H1 (cell line): ENCODE data around the gene PGK1. TPM values are rescaled to one million over a fixed set of nuclear protein-coding genes. Genes with fewer than 3 reads are reported as not detected.
A peak's percentile ranks its signal among the peaks of the same experiment; 100 is the strongest.

ENCODE experiments used
- CTCF ChIA-PET: fragments of 300-600 bp; sonication (Branson Sonifier 250); formaldehyde crosslinking; loops from one replicate; lab custom pipeline; 2021; ENCODE audit not compliant: partially characterized antibody; lab: Charles Lee
- POLR2A ChIA-PET: fragments of 300-600 bp; sonication (Branson Sonifier 250); formaldehyde crosslinking; loops from one replicate; lab custom pipeline; 2021; ENCODE audit warnings: inconsistent platforms; ENCODE audit not compliant: partially characterized antibody; lab: Charles Lee
- DNase-seq, 2 experiments: peaks; one replicate each; pipeline versions ENCODE4 v3.0.0 to v3.0.0-alpha.2; 2010 to 2022; ENCODE audit warnings: low spot score in 2 of 2, low read depth in 1 of 2, mixed read lengths in 1 of 2
- FAIRE-seq: peaks from 2 replicates; lab custom pipeline; 2011; peaks lifted over from hg19 to GRCh38; lab: Jason Lieb, UNC
- H2AFZ ChIP-seq: 2 replicates; pipeline ENCODE4 v1.8.1; 2012; ENCODE audit warnings: low read length, inconsistent platforms
- H2AK5ac ChIP-seq: 2 replicates; pipeline ENCODE4 v1.6.1; 2013; ENCODE audit warnings: low read depth, low read length
- H2BK120ac ChIP-seq: replicated peaks from 2 replicates; pipeline ENCODE3; 2013; ENCODE audit warnings: low read depth, low read length, inconsistent platforms
- H2BK12ac ChIP-seq: 2 replicates; pipeline ENCODE4 v1.6.1; 2013; ENCODE audit warnings: low read depth, low read length
- H2BK15ac ChIP-seq: 2 replicates; pipeline ENCODE4 v1.6.1; 2013; ENCODE audit warnings: low read length
- H2BK20ac ChIP-seq: 2 replicates; pipeline ENCODE4 v1.6.1; 2013; ENCODE audit warnings: low read length
- H2BK5ac ChIP-seq: 2 replicates; pipeline ENCODE4 v1.6.1; 2013; ENCODE audit warnings: low read depth, low read length
- H3K14ac ChIP-seq: 2 replicates; pipeline ENCODE4 v1.6.1; 2013; ENCODE audit warnings: inconsistent platforms; ENCODE audit not compliant: insufficient read length
- H3K18ac ChIP-seq: 2 replicates; pipeline ENCODE4 v1.6.1; 2013; ENCODE audit warnings: low read length; ENCODE audit errors: extremely low read depth
- H3K23ac ChIP-seq: 2 replicates; pipeline ENCODE4 v1.6.1; 2013; ENCODE audit warnings: inconsistent platforms; ENCODE audit not compliant: insufficient read length
- H3K23me2 ChIP-seq: 2 replicates; pipeline ENCODE4 v1.6.1; 2013; ENCODE audit warnings: low read depth, low read length
- H3K27ac ChIP-seq: 2 replicates; pipeline ENCODE4 v1.6.1; 2011; ENCODE audit warnings: low read depth, low read length, inconsistent platforms
- H3K27me3 ChIP-seq, 4 experiments: replicated peaks in 1 of 4; 1 replicate in 1 of 4; 2 replicates in 3 of 4; pipeline versions ENCODE4 v1.6.1 to v1.8.1; 2011 to 2013; ENCODE audit warnings: low read length in 3 of 4, mild to moderate bottlenecking in 3 of 4, inconsistent platforms in 2 of 4, mixed read lengths in 2 of 4, moderate library complexity in 1 of 4; ENCODE audit not compliant: control insufficient read depth in 3 of 4, insufficient read depth in 3 of 4; ENCODE audit errors: extremely low read depth in 1 of 4
- H3K36me3 ChIP-seq, 4 experiments: 2 replicates each; pipeline versions ENCODE4 v1.6.1 to v1.8.1; 2011 to 2013; ENCODE audit warnings: mild to moderate bottlenecking in 4 of 4, low read length in 3 of 4, moderate library complexity in 2 of 4, control low read depth in 1 of 4, inconsistent platforms in 1 of 4; ENCODE audit not compliant: insufficient read depth in 4 of 4, control insufficient read depth in 2 of 4
- H3K4ac ChIP-seq: replicated peaks from 2 replicates; pipeline ENCODE3; 2013; ENCODE audit warnings: low read length, low read depth, mixed read lengths, inconsistent platforms; ENCODE audit not compliant: insufficient read length
- H3K4me1 ChIP-seq, 4 experiments: replicated peaks in 1 of 4; 1 replicate in 1 of 4; 2 replicates in 3 of 4; pipeline versions ENCODE4 v1.6.1 to v1.8.1; 2011 to 2013; ENCODE audit warnings: low read length in 3 of 4, inconsistent platforms in 2 of 4, mixed read lengths in 1 of 4; ENCODE audit not compliant: insufficient read depth in 4 of 4, control insufficient read depth in 3 of 4
- H3K4me2 ChIP-seq, 2 experiments: 2 replicates each; pipeline versions ENCODE4 v1.6.1 to v1.8.1; 2011 to 2013; ENCODE audit warnings: low read depth in 2 of 2, low read length in 2 of 2, control low read depth in 1 of 2, inconsistent platforms in 1 of 2, mild to moderate bottlenecking in 1 of 2; ENCODE audit not compliant: insufficient read depth in 1 of 2
- H3K4me3 ChIP-seq, 4 experiments: fragments of 200-600, 300-600 bp in 1 of 4; sonication (generic), shearing (Covaris generic), sonication (Bioruptor Twin) in 1 of 4; 2 replicates each; pipeline versions ENCODE4 v1.5.1 to v1.8.1; 2011 to 2016; ENCODE audit warnings: low read length in 4 of 4, low read depth in 3 of 4, control low read depth in 2 of 4, inconsistent platforms in 2 of 4, mild to moderate bottlenecking in 2 of 4, mixed read lengths in 1 of 4, moderate library complexity in 1 of 4; ENCODE audit not compliant: insufficient read depth in 2 of 4; ENCODE audit errors: extremely low read depth in 1 of 4
- H3K56ac ChIP-seq: replicated peaks from 2 replicates; pipeline ENCODE3; 2013; ENCODE audit warnings: low read depth, mild to moderate bottlenecking, mixed read lengths, low read length, inconsistent platforms; ENCODE audit not compliant: insufficient read length
- H3K79me1 ChIP-seq: 2 replicates; pipeline ENCODE4 v1.6.1; 2013; ENCODE audit warnings: low read depth, low read length, control low read depth
- H3K79me2 ChIP-seq, 2 experiments: 2 replicates each; pipeline versions ENCODE4 v1.6.1 to v1.8.1; 2012 to 2013; ENCODE audit warnings: low read length in 2 of 2, mild to moderate bottlenecking in 2 of 2, inconsistent platforms in 1 of 2; ENCODE audit not compliant: insufficient read depth in 2 of 2, control insufficient read depth in 1 of 2
- H3K9ac ChIP-seq, 4 experiments: replicated peaks in 1 of 4; 1 replicate in 1 of 4; 2 replicates in 3 of 4; pipeline versions ENCODE4 v1.6.1 to v1.8.1; 2011 to 2013; ENCODE audit warnings: low read depth in 3 of 4, low read length in 3 of 4, control low read depth in 2 of 4, mild to moderate bottlenecking in 2 of 4, moderate library complexity in 2 of 4, inconsistent platforms in 1 of 4; ENCODE audit errors: extremely low read depth in 1 of 4
- H3K9me3 ChIP-seq, 2 experiments: 2 replicates each; pipeline versions ENCODE4 v1.6.1 to v1.8.1; 2012 to 2013; ENCODE audit warnings: mild to moderate bottlenecking in 2 of 2, moderate library complexity in 2 of 2, control low read depth in 1 of 2, inconsistent platforms in 1 of 2, low read depth in 1 of 2, low read length in 1 of 2, mixed read lengths in 1 of 2; ENCODE audit not compliant: insufficient read depth in 2 of 2
- H4K20me1 ChIP-seq, 2 experiments: replicated peaks in 1 of 2; 2 replicates each; pipeline versions ENCODE3 to v1.8.1; 2011 to 2013; ENCODE audit warnings: inconsistent platforms in 2 of 2, low read length in 2 of 2, mild to moderate bottlenecking in 1 of 2; ENCODE audit not compliant: insufficient read depth in 2 of 2, control insufficient read depth in 1 of 2
- H4K5ac ChIP-seq: 2 replicates; pipeline ENCODE4 v1.6.1; 2013; ENCODE audit warnings: low read length, low read depth, mixed read lengths, inconsistent platforms; ENCODE audit not compliant: insufficient read length
- H4K8ac ChIP-seq: 2 replicates; pipeline ENCODE4 v1.8.0; 2013; ENCODE audit warnings: mild to moderate bottlenecking, moderate library complexity, low read length, inconsistent platforms; ENCODE audit not compliant: insufficient read depth; ENCODE audit errors: extremely low read depth
- H4K91ac ChIP-seq: replicated peaks from 2 replicates; pipeline ENCODE3; 2013; ENCODE audit warnings: low read length, mixed read lengths, inconsistent platforms; ENCODE audit not compliant: insufficient read length
- CHD1 ChIP-seq: IDR thresholded peaks from 2 replicates; pipeline ENCODE4 v1.6.1; 2012; ENCODE audit warnings: low read depth, low read length, improper control_type of control experiment
- CTCF ChIP-seq, 3 experiments: IDR thresholded peaks; 1 replicate in 2 of 3; 2 replicates in 1 of 3; pipeline versions ENCODE4 v1.5.1 to v1.6.1; 2011; ENCODE audit warnings: low read length in 3 of 3, mild to moderate bottlenecking in 3 of 3, inconsistent platforms in 2 of 3, low read depth in 1 of 3, moderate library complexity in 1 of 3; ENCODE audit not compliant: insufficient read depth in 1 of 3; ENCODE audit errors: control extremely low read depth in 1 of 3
- FOSL1 ChIP-seq: IDR thresholded peaks from 2 replicates; pipeline ENCODE4 v1.6.1; 2011; ENCODE audit warnings: mild to moderate bottlenecking, low read depth, low read length, moderate library complexity; ENCODE audit not compliant: insufficient read depth
- RAD21 ChIP-seq, 2 experiments: IDR thresholded peaks in 1 of 2; conservative IDR thresholded peaks in 1 of 2; 2 replicates each; pipeline ENCODE4 v1.6.1; 2011; ENCODE audit warnings: low read depth in 2 of 2, low read length in 2 of 2, improper control_type of control experiment in 1 of 2, inconsistent platforms in 1 of 2, mild to moderate bottlenecking in 1 of 2, moderate library complexity in 1 of 2
- SIN3A ChIP-seq, 2 experiments: IDR thresholded peaks in 1 of 2; conservative IDR thresholded peaks in 1 of 2; 2 replicates each; pipeline ENCODE4 v1.6.1; 2011 to 2012; ENCODE audit warnings: low read length in 2 of 2, improper control_type of control experiment in 1 of 2, low read depth in 1 of 2, mild to moderate bottlenecking in 1 of 2
- ZNF274 ChIP-seq: IDR thresholded peaks from 2 replicates; pipeline ENCODE4 v1.7.0; 2012; ENCODE audit warnings: low read length, borderline replicate concordance; ENCODE audit errors: extremely low read depth
- WGBS, 2 experiments: shearing (Covaris generic) in 1 of 2; methylation state at CpG; one replicate each; pipeline versions ENCODE4 v1.1.6 to v1.1.7; 2013 to 2015; ENCODE audit warnings: low lambda C conversion rate in 2 of 2, mixed read lengths in 2 of 2, inconsistent platforms in 1 of 2, low coverage in 1 of 2, missing lambda C conversion rate in 1 of 2; ENCODE audit not compliant: insufficient replicate concordance in 2 of 2, insufficient coverage in 1 of 2, insufficient read length in 1 of 2; ENCODE audit errors: extremely low coverage in 1 of 2, missing lambda C conversion rate in 1 of 2; 5-methylcytosine and 5-hydroxymethylcytosine counted together
- polyA plus RNA-seq, 7 experiments: library from polyadenylated mRNA; depleted of rRNA in 3 of 7; stranded (reverse) in 5 of 7; unstranded in 2 of 7; fragments of >200 nt in 5 of 7; fragments of 200-250 nt in 2 of 7; gene quantifications; 1 replicate in 5 of 7; 2 replicates in 1 of 7; 4 replicates in 1 of 7; pipeline versions ENCODE4 v1.2.1 to v1.2.3, GENCODE V29; 2011 to 2013; ENCODE audit warnings: missing spikeins in 2 of 7, mixed read lengths in 2 of 7
- total RNA-seq: library from RNA; stranded (reverse); fragmentation: NEBNext Ultra II Directional; extraction: Animal tissue kit (Norgen Biotek cat#: 25700); gene quantifications from 2 replicates; pipeline ENCODE4 v1.2.1, GENCODE V29; 2021

The PGK1 gene
- total and polyA plus RNA-seq, 2 of the 8 experiments (the other 6 are each of a cell fraction or from before 2014, with no cell fraction given): 328 to 427 TPM

DNA sequence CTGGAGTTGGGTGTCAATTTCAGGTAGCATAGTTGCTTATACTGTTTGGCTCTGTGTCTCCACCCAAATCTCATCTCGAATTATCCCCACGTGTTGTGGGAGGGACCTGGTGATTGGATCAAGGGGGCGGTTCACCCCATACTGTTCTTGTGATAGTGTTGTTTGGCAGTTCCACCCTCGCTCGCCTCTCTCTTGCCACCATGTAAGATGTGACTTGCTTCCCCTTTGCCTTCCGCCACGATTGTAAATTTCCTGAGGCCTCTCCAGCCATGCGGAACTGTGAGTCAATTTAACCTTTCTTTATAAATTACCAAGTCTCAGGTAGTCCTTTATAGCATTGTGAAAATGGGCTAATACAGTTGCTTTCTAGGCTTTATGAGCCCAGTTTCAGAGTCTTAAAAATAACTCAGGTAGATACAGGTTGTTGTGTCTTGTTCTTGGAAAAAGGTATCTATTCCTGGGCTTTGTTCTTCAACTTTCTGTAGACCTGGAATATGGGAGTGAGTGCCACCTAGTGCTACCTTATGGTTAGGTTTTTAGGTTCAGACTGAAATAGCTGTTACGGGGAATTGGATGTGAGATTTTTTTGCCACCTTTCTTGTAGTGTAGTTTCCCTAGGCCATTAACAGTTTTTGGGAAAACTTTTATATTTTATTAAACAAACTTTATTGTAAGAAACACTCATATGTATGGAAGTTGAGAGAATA, 15.6 kb downstream of the PGK1 start:
- no peak overlapping the region for H3K4ac ChIP-seq
- H3K79me2 ChIP-seq: peaks cover 0 to 30% of the 10 kb centered on the region in 2 experiments; a peak in 2 of 4 replicates
- no peaks in the 10 kb centered on the region for H3K23me2 ChIP-seq
- no peak overlapping the region for H2BK120ac ChIP-seq
- no peak overlapping the region for H3K4me3 ChIP-seq
- no peak overlapping the region for H3K23ac ChIP-seq
- ChIA-PET POLR2A (interaction anchor here (2.2 kb wide), 1 partner anchor 11 kb away, joined by 9 read pairs; no protein-coding TSS in a partner anchor), CTCF (interaction anchor here (0.9 kb wide), 1 partner anchor 11 kb away, joined by 3 read pairs; no protein-coding TSS in a partner anchor)
- no peak overlapping the region for H2AFZ ChIP-seq
- H3K4me1 ChIP-seq: no peaks in the 10 kb centered on the region
- no peak for DNase-seq
- TF ChIP-seq ZNF274 (no peak), RAD21 (IDR thresholded peaks at IDR 0.05 in 1 of 2, conservative IDR thresholded peaks at IDR 0.05 in 1 of 2; ENCODE audit: low read depth in 2 of 2, low read length in 2 of 2) (peak; percentile 9 to 27; a peak in 3 of 4 replicates), FOSL1 (no peak), CTCF (IDR thresholded peaks at IDR 0.05; ENCODE audit: control extremely low read depth in 1 of 3, insufficient read depth in 1 of 3, low read depth in 1 of 3, low read length in 3 of 3) (peak in 1 of 3 experiments; percentile 18; a peak in 1 of 4 replicates), CHD1 (no peak), SIN3A (conservative IDR thresholded peaks at IDR 0.05 in 1 of 2, IDR thresholded peaks at IDR 0.05 in 1 of 2; ENCODE audit: low read depth in 1 of 2, low read length in 2 of 2) (no peak)
- H4K20me1 ChIP-seq: peaks cover 4 to 5% of the 10 kb centered on the region in 2 experiments
- no peak overlapping the region for H4K91ac ChIP-seq
- H3K9me3 ChIP-seq: no peaks in the 10 kb centered on the region
- no peak overlapping the region for H2BK12ac ChIP-seq
- H3K18ac ChIP-seq: no peak overlapping the region
- H3K14ac ChIP-seq: no peak overlapping the region
- H2BK20ac ChIP-seq: no peak overlapping the region
- peak; percentile 62 for FAIRE-seq
- no peaks in the 10 kb centered on the region for H3K27me3 ChIP-seq
- no peak overlapping the region for H2BK15ac ChIP-seq
- no peak overlapping the region for H4K5ac ChIP-seq
- no peak overlapping the region for H3K56ac ChIP-seq
- no peak overlapping the region for H4K8ac ChIP-seq
- no peaks in the 10 kb centered on the region; the same call in 1 of the 2 replicates for H3K79me1 ChIP-seq
- 94% methylated on average over 6 of the region's 9 CpGs; no CpG with 5 or more reads in 1 of the 2 experiments for WGBS, 2 experiments
- H2BK5ac ChIP-seq: no peak overlapping the region
- no peak overlapping the region for H3K4me2 ChIP-seq
- no peak overlapping the region for H2AK5ac ChIP-seq
- no peak overlapping the region for H3K9ac ChIP-seq
- H3K27ac ChIP-seq: no peak overlapping the region
- peaks cover 17 to 97% (median 61%) of the 10 kb centered on the region in 4 experiments for H3K36me3 ChIP-seq
